ENCODE data around the gene MYRF.

MYRF gene

GRCh38 chr11:61709110-61709509, 43.3 kb upstream of the MYRF start (continued):
- no peak for TF ChIP-seq ZNF16 (tag by site-specific recombination; IDR thresholded peaks at IDR 0.05; ENCODE audit: low read depth)
- no peak for TF ChIP-seq ZNF596 (tag by site-specific recombination; IDR thresholded peaks at IDR 0.05)
- TF ChIP-seq ZNF513 (tag by site-specific recombination; IDR thresholded peaks at IDR 0.05) = no peak
- TF ChIP-seq ATF2 (tag by site-specific recombination; IDR thresholded peaks at IDR 0.05; ENCODE audit: low read depth) = no peak

- Histone ChIP-seq H3K4me1 (ENCODE audit: control insufficient read depth, insufficient read depth, low read length) (no peaks in the 10 kb centered on the region), H3K36me3 (ENCODE audit: control insufficient read depth in 2 of 2, insufficient read depth in 1 of 2, low read length in 2 of 2) (no peaks in the 10 kb centered on the region), H3K27ac (ENCODE audit: extremely low read depth, low read depth, low read length) (no peak overlapping the region), H3K4me3 (ENCODE audit: low read depth, low read length) (no peak overlapping the region), H3K9me3 (ENCODE audit: control insufficient read depth, insufficient read depth, low read depth, low read length) (no peaks in the 10 kb centered on the region)
- TF ChIP-seq SP2 (tag by site-specific recombination; IDR thresholded peaks at IDR 0.05) (0 out of 2 replicates have a peak, but pooled peaks have one; percentile 6), ZNF221 (tag by site-specific recombination; IDR thresholded peaks at IDR 0.05; ENCODE audit: borderline replicate concordance) (no peak), ZNF341 (tag by site-specific recombination; IDR thresholded peaks at IDR 0.05; ENCODE audit: low read depth) (0 out of 2 replicates have a peak, but pooled peaks have one; percentile 11)
- CTCF ChIA-PET = interaction anchor here (0.6 to 2.1 kb wide), 5 partner anchors 8 to 195 kb away, joined by 3 to 9 read pairs (median 4); no protein-coding TSS in a partner anchor
- POLR2A ChIA-PET = no interaction called here
Measured at GRCh38 chr11:61709572-61709971, 42.9 kb upstream of the MYRF start.

- POLR2A ChIA-PET = no interaction called here
- no peak for TF ChIP-seq ZBTB17 (tag by site-specific recombination; IDR thresholded peaks at IDR 0.05)
- peak; percentile 30 for TF ChIP-seq GLIS1 (tag by site-specific recombination; IDR thresholded peaks at IDR 0.05)
- TF ChIP-seq ZNF274 (IDR thresholded peaks at IDR 0.05; ENCODE audit: low read length) = no peak
- no peak for TF ChIP-seq ZNF274 (tag by site-specific recombination; IDR thresholded peaks at IDR 0.05; ENCODE audit: borderline replicate concordance)
- TF ChIP-seq ZNF610 (tag by site-specific recombination; IDR thresholded peaks at IDR 0.05; ENCODE audit: borderline replicate concordance) = no peak
- TF ChIP-seq ZFHX2 (tag by site-specific recombination; conservative IDR thresholded peaks at IDR 0.05) = no peak
- TF ChIP-seq ZNF404 (tag by site-specific recombination; IDR thresholded peaks at IDR 0.05) = no peak
- TF ChIP-seq ZNF544 (tag by site-specific recombination; IDR thresholded peaks at IDR 0.05) = no peak
- peak; percentile 70 for TF ChIP-seq ZIC2 (tag by site-specific recombination; IDR thresholded peaks at IDR 0.05)
- TF ChIP-seq ZNF48 (tag by site-specific recombination; IDR thresholded peaks at IDR 0.05) = no peak
- TF ChIP-seq ZNF362 (tag by site-specific recombination; IDR thresholded peaks at IDR 0.05) = no peak
- TF ChIP-seq GLIS2 (tag by site-specific recombination; IDR thresholded peaks at IDR 0.05) = 0 out of 2 replicates have a peak, but pooled peaks have one; percentile 19
Measured at GRCh38 chr11:61710019-61710418, 42.4 kb upstream of the MYRF start.

More at GRCh38 chr11:61710019-61710418, 42.4 kb upstream of the MYRF start:
- Histone ChIP-seq H3K4me1 (ENCODE audit: control insufficient read depth, insufficient read depth, low read length) (no peaks in the 10 kb centered on the region), H3K9me3 (ENCODE audit: control insufficient read depth, insufficient read depth, low read depth, low read length) (no peaks in the 10 kb centered on the region), H3K27ac (ENCODE audit: extremely low read depth, low read depth, low read length) (no peak overlapping the region), H3K36me3 (ENCODE audit: control insufficient read depth in 2 of 2, insufficient read depth in 1 of 2, low read length in 2 of 2) (no peaks in the 10 kb centered on the region), H3K4me3 (ENCODE audit: low read depth, low read length) (no peak overlapping the region)
- CTCF ChIA-PET = interaction anchor here (0.5 to 2.1 kb wide), 6 partner anchors 9 to 264 kb away, joined by 3 to 9 read pairs (median 3); no protein-coding TSS in a partner anchor
